MCF 10A (cell line): ENCODE data around the gene A1BG. TPM values are rescaled to one million over a fixed set of nuclear protein-coding genes. Genes with fewer than 3 reads are reported as not detected.

Experiments used
- BruUV-seq: library from RNA; stranded (reverse); fragments of 400-500 nt; replicated peaks from 2 replicates; lab custom pipeline; 2021; lab: Mats Ljungman, UMichigan
- CTCF ChIA-PET: fragments of 300-600 bp; sonication (Branson Sonifier 250); formaldehyde crosslinking; extraction: SDS; loops from one replicate; lab custom pipeline; 2021; ENCODE audit warnings: antibody characterized with exemption, inconsistent platforms; lab: Yijun Ruan, JAX
- POLR2A ChIA-PET: fragments of 300-600, 350-650 bp; sonication (Branson Sonifier 250); formaldehyde crosslinking; extraction: SDS; loops from one replicate; lab custom pipeline; 2020; ENCODE audit warnings: antibody characterized with exemption, inconsistent platforms; lab: Yijun Ruan, JAX
- DNase-seq: peaks from one replicate; pipeline ENCODE4 v3.0.0-alpha.2; 2018; ENCODE audit not compliant: unreplicated experiment
- H3K27ac Mint-ChIP-seq: one replicate; pipeline ENCODE4 v1.8.0; 2022; ENCODE audit warnings: mild to moderate bottlenecking, low read depth, mixed read lengths; ENCODE audit not compliant: unreplicated experiment
- H3K27me3 Mint-ChIP-seq: one replicate; pipeline ENCODE4 v1.8.0; 2022; ENCODE audit warnings: mixed read lengths; ENCODE audit not compliant: insufficient read depth, unreplicated experiment
- H3K36me3 Mint-ChIP-seq: one replicate; pipeline ENCODE4 v1.8.0; 2022; ENCODE audit warnings: mild to moderate bottlenecking, moderate library complexity, mixed read lengths; ENCODE audit not compliant: insufficient read depth, unreplicated experiment
- H3K4me1 Mint-ChIP-seq: one replicate; pipeline ENCODE4 v1.8.0; 2022; ENCODE audit warnings: mixed read lengths; ENCODE audit not compliant: insufficient read depth, unreplicated experiment
- H3K4me3 Mint-ChIP-seq: one replicate; pipeline ENCODE4 v1.8.0; 2022; ENCODE audit warnings: mild to moderate bottlenecking, moderate library complexity, mixed read lengths; ENCODE audit not compliant: unreplicated experiment
- H3K9me3 Mint-ChIP-seq: one replicate; pipeline ENCODE4 v1.8.0; 2022; ENCODE audit warnings: mixed read lengths; ENCODE audit not compliant: unreplicated experiment
- CTCF ChIP-seq: fragments of 200-600 bp; IDR thresholded peaks from one replicate; pipeline ENCODE4 v1.8.0; 2022; ENCODE audit warnings: antibody characterized with exemption, mild to moderate bottlenecking; ENCODE audit not compliant: unreplicated experiment
- intact Hi-C: fragments of 100-400 bp; cut with micrococcal nuclease; formaldehyde crosslinking; loops from 2 replicates; pipeline ENCODE4 v1.14.1; 2022
- total RNA-seq: library from RNA; stranded (reverse); gene quantifications from 2 replicates; pipeline ENCODE4 v1.2.3, GENCODE V29; 2022

Gene A1BG
- total RNA-seq, 1 experiment from 2014 or later, result 6.4 TPM

GRCh38 chr19:58372311-58373133, 19.2 kb upstream of the A1BG start:
- TF ChIP-seq CTCF, result peak; percentile 9
- Mint-ChIP-seq H3K4me3 (no peak overlapping the region), H3K4me1 (no peaks in the 10 kb centered on the region), H3K27ac (no peak overlapping the region), H3K27me3 (no peaks in the 10 kb centered on the region), H3K36me3 (no peaks in the 10 kb centered on the region), H3K9me3 (no peaks in the 10 kb centered on the region)
- POLR2A ChIA-PET, result interaction anchor here (0.7 to 0.9 kb wide), 2 partner anchors 9 to 902 kb away, joined by 5 read pairs; partner anchors contain the start of gene ZNF497
- intact Hi-C loops, result loop anchor here (5.0 kb wide), 1 partner anchor 965 kb away; no protein-coding TSS in a partner anchor
- CTCF ChIA-PET, result interaction anchor here (0.7 to 1.0 kb wide), 3 partner anchors 9 to 1961 kb away, joined by 3 to 4 read pairs (median 4); partner anchors contain the start of gene ZNF497
- DNase-seq, result no peak
- BruUV-seq, result no TSS peak

- DNase-seq, result no peak
- CTCF ChIA-PET, result interaction anchor here (0.7 to 1.5 kb wide), 2 partner anchors 11 to 148 kb away, joined by 3 to 6 read pairs; no protein-coding TSS in a partner anchor
- POLR2A ChIA-PET, result interaction anchor here (0.8 kb wide), 1 partner anchor 10 kb away, joined by 3 read pairs; no protein-coding TSS in a partner anchor
- Mint-ChIP-seq H3K36me3 (no peaks in the 10 kb centered on the region), H3K27ac (no peak overlapping the region), H3K4me1 (no peaks in the 10 kb centered on the region), H3K27me3 (no peaks in the 10 kb centered on the region), H3K4me3 (no peak overlapping the region), H3K9me3 (no peaks in the 10 kb centered on the region)
- BruUV-seq, result no TSS peak
- intact Hi-C loops, result no loop called here
- TF ChIP-seq CTCF, result no peak
Observed at GRCh38 chr19:58368561-58369360, 15.5 kb upstream of the A1BG start.

GRCh38 chr19:58367698-58368454, 14.6 kb upstream of the A1BG start:
- no peak for TF ChIP-seq CTCF

More at GRCh38 chr19:58367698-58368454, 14.6 kb upstream of the A1BG start:
- no peaks in the 10 kb centered on the region for H3K9me3 Mint-ChIP-seq
- POLR2A ChIA-PET, result no interaction called here
- H3K4me3 Mint-ChIP-seq, result no peak overlapping the region
- H3K4me1 Mint-ChIP-seq, result no peaks in the 10 kb centered on the region
- CTCF ChIA-PET, result no interaction called here
- no TSS peak for BruUV-seq
- peaks cover 2% of the 10 kb centered on the region for H3K36me3 Mint-ChIP-seq
- no peaks in the 10 kb centered on the region for H3K27me3 Mint-ChIP-seq
- no peak for DNase-seq
- H3K27ac Mint-ChIP-seq, result no peak overlapping the region
- intact Hi-C loops, result no loop called here
